Activated T-cell treated with anti-CD3 and anti-CD28 coated beads for 48 hours (primary cell): ENCODE measurements around the gene ST6GALNAC1.
A peak's percentile ranks its signal among the peaks of the same experiment; 100 is the strongest.

Experiments
- DNase-seq: peaks from one replicate; pipeline ENCODE4 v3.0.0-alpha.2; 2020; ENCODE audit warnings: low read depth

ST6GALNAC1 gene

GRCh38 chr17:76643553-76644148, at the start of gene ST6GALNAC1:
TSS of gene ST6GALNAC1 (minus strand) at chr17:76643757. CDS start at chr17:76643638, 119 bp downstream.
- no peak for DNase-seq

DNA sequence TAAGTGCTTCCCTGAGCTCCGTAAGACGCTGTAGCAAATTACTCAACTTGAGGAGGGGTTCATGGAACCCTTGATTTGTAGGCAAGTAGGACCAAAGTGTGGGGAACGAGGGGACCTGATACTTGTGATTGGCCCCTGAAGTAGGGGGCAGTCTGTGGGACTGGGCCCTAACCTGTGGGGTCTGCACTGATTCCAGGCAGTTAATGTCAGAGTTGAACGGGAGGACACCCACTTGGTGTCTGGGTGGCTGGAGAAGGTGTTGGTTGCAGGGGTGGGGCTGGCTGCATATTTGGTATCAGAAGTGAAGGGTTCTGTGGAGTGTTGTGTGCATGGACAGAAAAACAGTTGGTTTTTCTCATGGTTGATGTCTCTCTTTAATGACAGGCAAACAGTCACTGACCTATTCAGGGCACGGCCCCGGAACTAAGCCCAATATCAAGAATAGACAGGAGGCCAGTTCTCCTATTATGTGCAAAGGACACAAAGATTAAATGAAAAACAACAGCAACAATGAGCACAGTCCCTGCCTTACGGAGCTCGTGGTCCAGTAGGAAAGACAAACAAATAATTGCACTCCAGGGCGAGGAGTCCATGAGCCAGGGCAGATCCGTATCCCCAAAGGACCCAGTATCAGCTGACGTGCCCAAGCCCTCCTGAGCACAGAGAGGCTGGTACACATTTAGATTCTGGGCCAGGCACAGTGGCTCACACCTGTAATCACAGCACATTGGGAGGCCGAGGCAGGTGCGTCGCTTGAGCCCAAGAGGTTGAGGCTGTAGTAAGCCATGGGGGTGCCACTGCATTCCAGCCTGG, 48.0 kb upstream of the ST6GALNAC1 start:
- DNase-seq, result no peak

GRCh38 chr17:76690596-76691280, 47.2 kb upstream of the ST6GALNAC1 start:
- no peak for DNase-seq

DNA sequence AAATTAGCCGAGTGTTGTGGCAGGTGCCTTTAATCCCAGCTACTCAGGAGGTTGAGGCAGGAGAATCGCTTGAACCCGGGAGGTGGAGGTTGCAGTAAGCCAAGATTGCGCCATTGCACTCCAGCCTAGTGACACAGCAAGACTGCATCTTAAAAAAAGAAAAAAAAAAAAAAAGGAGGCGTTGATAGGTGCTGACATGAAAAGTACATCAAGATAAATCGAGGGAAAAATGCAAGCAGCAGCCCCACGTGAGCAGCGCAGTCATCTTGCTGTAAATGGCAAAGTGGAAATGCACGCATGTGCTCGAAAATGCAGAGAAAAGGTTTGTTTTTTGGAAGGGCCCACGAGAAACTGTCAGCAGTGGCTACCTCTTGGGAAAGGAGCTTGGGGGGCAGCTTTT, 46.3 kb upstream of the ST6GALNAC1 start:
- DNase-seq, result no peak

GRCh38 chr17:76688165-76688622, 44.6 kb upstream of the ST6GALNAC1 start:
- no peak for DNase-seq

DNA sequence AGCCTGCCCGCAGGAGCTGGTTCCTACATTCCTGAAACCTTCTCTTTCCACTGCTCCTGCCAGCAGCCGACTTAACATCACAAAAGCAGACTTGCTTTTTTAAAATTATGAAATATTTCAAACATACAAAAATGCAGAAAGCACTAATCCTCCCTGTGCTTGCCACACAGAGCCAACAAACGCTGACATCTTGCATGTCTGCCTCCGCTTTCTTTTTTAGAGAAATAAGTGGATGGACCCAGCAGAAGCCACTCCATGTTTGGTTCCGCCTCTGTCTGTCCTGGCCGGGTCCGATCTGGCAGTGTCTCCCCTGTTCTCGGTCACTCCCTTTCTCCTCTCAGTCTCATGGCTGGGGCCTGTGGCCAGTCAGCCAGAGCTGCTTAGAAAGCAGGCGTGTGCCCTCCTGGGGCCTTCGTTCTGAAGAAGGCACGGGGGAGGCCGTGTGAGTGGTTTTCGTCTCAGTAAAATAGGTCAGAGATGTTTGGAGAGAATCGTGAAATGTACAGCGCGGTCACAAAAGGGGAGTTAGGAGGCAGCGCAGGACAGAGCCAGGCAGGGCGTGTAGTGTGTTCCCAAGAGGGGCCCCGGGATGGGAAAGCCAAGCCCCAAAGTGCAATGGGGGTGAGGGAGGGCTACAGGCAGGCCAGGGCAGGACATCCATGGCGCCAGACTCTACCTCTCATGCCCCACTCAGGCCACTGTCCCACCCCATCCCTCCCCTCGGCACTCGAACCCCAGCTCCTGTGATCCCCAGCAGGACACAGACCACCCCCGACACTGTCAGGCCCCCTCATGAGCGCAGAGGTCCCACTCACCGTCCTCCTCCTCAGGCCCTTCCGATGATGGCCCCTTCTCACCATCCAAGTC, 44.0 kb upstream of the ST6GALNAC1 start:
- DNase-seq, result no peak

GRCh38 chr17:76686538-76687297, 43.2 kb upstream of the ST6GALNAC1 start:
- no peak for DNase-seq

- DNase-seq, result no peak
Observed at GRCh38 chr17:76685846-76686245, 42.3 kb upstream of the ST6GALNAC1 start.

GRCh38 chr17:76685366-76685765, 41.8 kb upstream of the ST6GALNAC1 start:
- DNase-seq, result no peak

DNA sequence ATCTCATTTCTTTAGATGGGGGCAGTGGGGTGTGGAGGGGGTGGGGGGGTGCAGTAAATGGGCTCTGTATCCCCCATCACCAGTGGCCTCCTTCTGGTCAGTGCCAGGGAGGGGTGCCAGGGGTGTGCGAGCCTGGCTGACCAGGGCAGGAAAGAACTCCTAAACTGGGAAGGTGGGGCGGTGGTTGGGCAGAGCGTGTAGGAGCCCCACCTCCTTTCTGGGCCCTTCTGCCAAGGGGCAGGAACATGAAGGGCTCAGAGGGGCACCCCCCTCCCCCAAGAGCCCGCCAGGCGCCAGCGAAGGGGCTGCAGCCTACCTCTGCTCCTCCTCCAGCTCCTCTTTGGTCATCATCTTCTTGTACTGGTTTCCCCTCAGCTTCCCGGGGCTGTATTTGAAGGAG, 41.2 kb upstream of the ST6GALNAC1 start:
- no peak for DNase-seq

GRCh38 chr17:76683921-76684745, 40.6 kb upstream of the ST6GALNAC1 start:
- DNase-seq, result no peak

DNA sequence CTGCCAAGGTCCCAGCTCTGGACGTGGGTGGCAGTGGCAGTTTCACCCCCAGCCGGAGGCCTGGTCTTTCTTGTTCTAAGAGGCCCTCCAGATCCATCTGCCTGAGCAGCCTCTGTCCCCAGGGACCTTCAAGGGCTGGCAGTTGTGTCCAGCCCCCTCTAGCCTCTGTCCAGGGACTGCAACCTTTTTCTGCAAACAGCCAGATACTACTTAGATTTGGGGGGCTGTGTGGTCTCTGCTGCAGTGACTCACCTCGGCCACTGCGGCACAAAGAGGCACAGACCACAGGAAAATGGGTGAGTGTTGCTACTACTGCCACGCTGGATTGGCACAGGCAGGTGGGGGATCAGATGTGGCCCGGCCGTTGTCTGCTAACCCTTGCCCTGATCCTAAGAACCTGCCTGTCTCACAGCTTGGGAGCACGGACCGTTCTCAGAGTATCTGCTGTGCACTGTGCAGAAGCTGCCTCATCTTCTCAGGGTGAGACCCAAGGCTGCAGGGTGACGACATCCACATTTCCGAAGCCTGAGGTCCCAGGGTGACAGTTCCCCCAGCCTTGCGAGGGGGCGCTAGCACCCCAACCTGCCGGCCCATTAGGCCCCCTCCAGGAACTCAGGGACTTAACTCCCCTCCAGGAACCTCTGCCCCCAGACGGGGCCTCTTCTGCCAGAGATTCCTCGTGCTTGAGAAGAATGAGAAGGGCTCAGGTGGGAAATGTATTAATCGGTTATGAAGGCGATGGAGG, 39.6 kb upstream of the ST6GALNAC1 start:
- DNase-seq, result no peak

GRCh38 chr17:76682296-76682695, 38.7 kb upstream of the ST6GALNAC1 start:
- DNase-seq, result no peak

GRCh38 chr17:76681222-76682137, 37.9 kb upstream of the ST6GALNAC1 start:
- DNase-seq, result peak; percentile 50

DNA sequence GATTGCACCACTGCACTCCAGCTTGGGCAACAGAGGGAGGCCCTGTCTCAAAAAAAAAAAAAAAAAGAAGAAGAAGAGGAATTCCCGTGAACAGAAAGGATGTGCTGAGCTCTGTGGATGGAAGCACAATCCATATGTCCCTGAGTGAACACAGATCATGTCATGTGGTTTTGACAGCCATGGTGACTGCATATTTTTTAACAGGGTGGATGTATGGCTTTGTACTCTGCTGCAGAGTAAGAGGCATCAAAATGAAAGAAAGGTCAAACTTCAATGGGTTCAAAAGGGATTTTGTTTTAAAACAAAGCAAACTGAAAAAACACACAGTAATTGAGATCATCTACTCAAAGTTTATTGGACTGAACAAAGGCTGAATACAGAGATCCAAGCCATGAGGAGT, 35.7 kb upstream of the ST6GALNAC1 start:
- no peak for DNase-seq

DNA sequence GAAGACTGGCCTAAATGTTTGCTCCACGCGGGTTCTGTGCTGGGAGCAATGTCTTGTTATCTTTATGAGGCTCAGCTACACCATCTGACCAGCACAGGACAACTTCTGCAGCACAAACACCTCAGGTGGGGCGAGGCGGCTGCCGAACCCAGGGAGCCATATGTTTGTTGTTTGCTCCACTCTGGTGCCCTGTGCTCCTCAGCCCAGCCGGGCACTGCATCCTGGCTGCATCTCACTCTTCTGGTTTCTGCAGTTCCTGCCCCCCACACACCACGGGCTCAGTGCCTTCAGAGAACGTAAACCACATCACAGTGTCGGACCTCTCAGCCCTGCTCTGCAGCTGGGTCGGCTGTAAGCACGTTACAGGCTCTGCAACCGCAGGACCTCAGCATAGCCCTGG, 34.8 kb upstream of the ST6GALNAC1 start:
- DNase-seq, result no peak

GRCh38 chr17:76677406-76677805, 33.8 kb upstream of the ST6GALNAC1 start:
- no peak for DNase-seq

- no peak for DNase-seq
Observed at GRCh38 chr17:76676629-76677028, 33.1 kb upstream of the ST6GALNAC1 start.

- no peak for DNase-seq
Observed at GRCh38 chr17:76675648-76676047, 32.1 kb upstream of the ST6GALNAC1 start.
